ENCODE data around the gene EIF4G3.

DNA sequence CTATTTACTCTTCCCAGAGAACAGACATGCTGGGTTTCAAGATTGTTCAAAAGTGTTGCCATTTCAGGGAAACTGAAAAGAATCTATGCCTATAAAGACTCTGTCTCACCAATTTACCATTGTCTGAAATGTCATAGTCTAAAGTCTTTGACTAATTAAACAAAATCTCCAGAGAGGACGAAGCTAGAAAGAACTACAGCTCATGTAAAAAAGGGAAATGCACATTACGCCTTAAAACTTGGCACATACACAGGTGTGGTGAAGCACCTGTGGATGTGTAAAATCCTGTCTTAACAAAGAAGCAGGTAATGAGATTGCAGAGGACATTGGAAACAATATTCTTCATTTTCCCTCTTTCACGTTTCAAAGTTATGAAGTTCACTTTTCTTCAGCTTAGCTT is 130.6 kb downstream of the EIF4G3 start:
- TF ChIP-seq, protein P1, sequence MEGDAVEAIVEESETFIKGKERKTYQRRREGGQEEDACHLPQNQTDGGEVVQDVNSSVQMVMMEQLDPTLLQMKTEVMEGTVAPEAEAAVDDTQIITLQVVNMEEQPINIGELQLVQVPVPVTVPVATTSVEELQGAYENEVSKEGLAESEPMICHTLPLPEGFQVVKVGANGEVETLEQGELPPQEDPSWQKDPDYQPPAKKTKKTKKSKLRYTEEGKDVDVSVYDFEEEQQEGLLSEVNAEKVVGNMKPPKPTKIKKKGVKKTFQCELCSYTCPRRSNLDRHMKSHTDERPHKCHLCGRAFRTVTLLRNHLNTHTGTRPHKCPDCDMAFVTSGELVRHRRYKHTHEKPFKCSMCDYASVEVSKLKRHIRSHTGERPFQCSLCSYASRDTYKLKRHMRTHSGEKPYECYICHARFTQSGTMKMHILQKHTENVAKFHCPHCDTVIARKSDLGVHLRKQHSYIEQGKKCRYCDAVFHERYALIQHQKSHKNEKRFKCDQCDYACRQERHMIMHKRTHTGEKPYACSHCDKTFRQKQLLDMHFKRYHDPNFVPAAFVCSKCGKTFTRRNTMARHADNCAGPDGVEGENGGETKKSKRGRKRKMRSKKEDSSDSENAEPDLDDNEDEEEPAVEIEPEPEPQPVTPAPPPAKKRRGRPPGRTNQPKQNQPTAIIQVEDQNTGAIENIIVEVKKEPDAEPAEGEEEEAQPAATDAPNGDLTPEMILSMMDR (IDR thresholded peaks at IDR 0.05), result no peak
- TF ChIP-seq POLR2A (IDR thresholded peaks at IDR 0.05), result no peak

Data from esophagus squamous epithelium (tissue), 4 donors.